ENCODE results near the gene METTL22. TPM values are rescaled to one million over a fixed set of nuclear protein-coding genes. Genes with fewer than 3 reads are reported as not detected.

Gene METTL22
- total and polyA plus RNA-seq, 8 donors, result 8.8 to 186 (median 23.4) TPM

DNA sequence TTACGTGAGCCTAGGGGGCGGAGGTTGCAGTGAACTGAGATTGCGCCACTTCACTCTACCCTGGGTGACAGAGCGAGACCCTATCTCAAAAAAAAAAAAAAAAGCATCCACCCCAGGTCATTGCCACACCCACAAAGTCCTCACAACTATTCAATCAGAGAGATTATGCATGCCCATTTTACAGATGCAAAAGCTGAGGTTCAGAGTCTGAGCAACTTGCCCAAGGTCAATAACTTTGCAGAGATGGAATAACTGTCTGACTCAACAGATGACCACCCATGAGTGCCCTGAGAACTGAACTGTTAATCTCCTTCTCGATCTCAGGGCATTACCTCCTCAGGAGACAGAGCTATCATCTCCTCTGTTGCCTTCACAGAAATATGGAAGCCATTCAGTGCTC, 25.7 kb upstream of the METTL22 start:
- H3K36me3 ChIP-seq, result no peaks in the 10 kb centered on the region
- peaks cover 6 to 22% (median 15%) of the 10 kb centered on the region in 4 donors for H3K9me3 ChIP-seq
- no peak for DNase-seq
- 77 to 92% (median 88%) methylated on average over 5 of the region's 5 CpGs for WGBS, 5 donors
- intact Hi-C loops (cut with DNase I; ENCODE audit: low total_unique reads), result no loop called here
- peaks cover 0 to 27% (median 13%) of the 10 kb centered on the region in 3 donors for H3K27me3 ChIP-seq
- no peaks in the 10 kb centered on the region for H3K4me1 ChIP-seq
- H3K27ac ChIP-seq, result no peak overlapping the region
- TF ChIP-seq, protein P1, sequence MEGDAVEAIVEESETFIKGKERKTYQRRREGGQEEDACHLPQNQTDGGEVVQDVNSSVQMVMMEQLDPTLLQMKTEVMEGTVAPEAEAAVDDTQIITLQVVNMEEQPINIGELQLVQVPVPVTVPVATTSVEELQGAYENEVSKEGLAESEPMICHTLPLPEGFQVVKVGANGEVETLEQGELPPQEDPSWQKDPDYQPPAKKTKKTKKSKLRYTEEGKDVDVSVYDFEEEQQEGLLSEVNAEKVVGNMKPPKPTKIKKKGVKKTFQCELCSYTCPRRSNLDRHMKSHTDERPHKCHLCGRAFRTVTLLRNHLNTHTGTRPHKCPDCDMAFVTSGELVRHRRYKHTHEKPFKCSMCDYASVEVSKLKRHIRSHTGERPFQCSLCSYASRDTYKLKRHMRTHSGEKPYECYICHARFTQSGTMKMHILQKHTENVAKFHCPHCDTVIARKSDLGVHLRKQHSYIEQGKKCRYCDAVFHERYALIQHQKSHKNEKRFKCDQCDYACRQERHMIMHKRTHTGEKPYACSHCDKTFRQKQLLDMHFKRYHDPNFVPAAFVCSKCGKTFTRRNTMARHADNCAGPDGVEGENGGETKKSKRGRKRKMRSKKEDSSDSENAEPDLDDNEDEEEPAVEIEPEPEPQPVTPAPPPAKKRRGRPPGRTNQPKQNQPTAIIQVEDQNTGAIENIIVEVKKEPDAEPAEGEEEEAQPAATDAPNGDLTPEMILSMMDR (IDR thresholded peaks at IDR 0.05), result no peak
- no peak for TF ChIP-seq EP300 (IDR thresholded peaks at IDR 0.05)
- TF ChIP-seq POLR2A (IDR thresholded peaks at IDR 0.05), result no peak
- no peak overlapping the region for H3K4me3 ChIP-seq

DNA sequence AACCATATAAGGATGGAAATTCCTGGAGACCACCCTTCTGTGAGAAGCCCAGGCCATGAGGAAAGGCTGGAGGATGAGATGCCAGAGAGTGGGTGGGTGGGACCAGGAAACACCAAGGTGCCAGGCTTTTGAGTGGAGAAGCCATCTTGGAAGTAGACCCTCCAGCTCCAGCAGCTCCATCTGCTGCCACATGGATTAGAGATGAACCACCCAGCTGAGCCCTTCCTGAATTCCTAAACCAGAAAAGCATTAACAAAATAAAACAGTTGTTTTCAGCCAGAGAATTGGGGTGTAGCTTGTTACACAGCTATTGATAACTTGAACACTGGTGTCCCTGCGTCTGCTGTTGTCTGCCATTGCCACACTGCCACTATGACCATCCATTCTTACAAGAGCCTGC, 24.9 kb upstream of the METTL22 start:
- TF ChIP-seq EP300 (IDR thresholded peaks at IDR 0.05) (no peak), POLR2A (IDR thresholded peaks at IDR 0.05) (no peak)
- TF ChIP-seq, protein P1 (IDR thresholded peaks at IDR 0.05), result no peak
- no peaks in the 10 kb centered on the region for H3K4me1 ChIP-seq
- H3K27me3 ChIP-seq, result peaks cover 0 to 19% (median 11%) of the 10 kb centered on the region in 3 donors
- no peaks in the 10 kb centered on the region for H3K36me3 ChIP-seq
- DNase-seq, result no peak
- WGBS, 5 donors, result 65 to 100% (median 96%) methylated on average over 1 of the region's 1 CpG
- H3K27ac ChIP-seq, result no peak overlapping the region
- no peak overlapping the region for H3K4me3 ChIP-seq
- intact Hi-C loops (cut with DNase I; ENCODE audit: low total_unique reads), result no loop called here
- H3K9me3 ChIP-seq, result peaks cover 6 to 23% (median 17%) of the 10 kb centered on the region in 4 donors

DNA sequence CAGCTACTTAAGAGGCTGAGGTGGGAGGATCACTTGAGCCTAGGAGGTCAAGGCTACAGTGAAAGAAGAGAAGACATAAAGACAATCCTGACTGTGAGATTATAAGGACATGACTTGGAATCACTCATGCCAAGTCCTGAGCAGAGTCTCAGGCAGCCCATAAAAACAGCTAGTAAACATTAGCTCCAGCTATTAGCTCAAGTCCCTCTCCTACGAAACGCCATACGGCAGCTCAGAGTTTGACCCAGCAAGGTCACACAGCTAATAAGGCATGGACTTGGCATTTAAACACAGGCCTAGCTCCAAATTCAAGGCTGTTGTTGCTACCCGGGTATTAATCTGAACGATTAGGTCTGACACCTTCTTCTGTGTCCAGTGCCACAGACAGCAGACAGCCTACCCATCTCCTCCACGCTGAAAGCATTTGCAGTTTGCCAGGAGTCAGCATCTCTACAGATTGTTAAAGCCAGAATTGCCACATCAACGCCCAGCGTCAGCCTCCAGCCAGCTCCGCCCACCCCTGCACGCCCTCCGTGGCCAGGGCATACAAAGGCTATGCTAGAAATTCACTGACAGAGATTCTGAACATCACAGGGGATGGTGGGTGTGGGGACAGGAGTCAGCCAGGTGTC, 21.2 kb upstream of the METTL22 start:
- WGBS, 5 donors, result 57 to 62% (median 59%) methylated on average over 11 of the region's 11 CpGs
- Histone ChIP-seq H3K27me3 (no peaks in the 10 kb centered on the region), H3K36me3 (no peaks in the 10 kb centered on the region), H3K4me3 (no peak overlapping the region), H3K27ac (no peak overlapping the region), H3K9me3 (peaks cover 6 to 21% (median 19%) of the 10 kb centered on the region in 4 donors), H3K4me1 (no peaks in the 10 kb centered on the region)
- no peak for TF ChIP-seq POLR2A (IDR thresholded peaks at IDR 0.05)
- TF ChIP-seq, protein P1 (IDR thresholded peaks at IDR 0.05), result no peak
- TF ChIP-seq POLR2AphosphoS5 (IDR thresholded peaks at IDR 0.05), result no peak
- TF ChIP-seq EP300 (IDR thresholded peaks at IDR 0.05), result no peak
- intact Hi-C loops (cut with DNase I; ENCODE audit: low total_unique reads), result no loop called here
- DNase-seq, result no peak

DNA sequence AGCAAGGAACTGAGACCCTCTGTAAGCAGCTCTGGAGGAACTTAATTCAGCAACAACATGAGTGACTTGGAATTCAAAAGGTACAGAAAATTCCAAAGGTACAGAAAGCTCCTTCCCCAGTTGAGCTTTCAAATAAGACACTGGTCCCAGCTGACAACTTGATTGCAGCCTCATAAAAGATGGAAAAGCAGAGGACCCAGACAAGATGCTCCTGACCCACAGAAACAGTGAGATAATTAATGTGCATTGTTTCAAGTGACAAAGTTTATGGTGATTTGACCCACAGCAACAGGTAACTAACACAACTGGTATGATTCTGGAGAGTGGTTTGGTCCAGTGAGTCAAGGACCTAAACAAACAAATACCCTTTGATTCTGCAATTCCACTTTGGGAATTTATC, 15.9 kb upstream of the METTL22 start:
- intact Hi-C loops (cut with DNase I; ENCODE audit: low total_unique reads), result no loop called here
- Histone ChIP-seq H3K4me3 (no peak overlapping the region), H3K4me1 (no peaks in the 10 kb centered on the region), H3K36me3 (no peaks in the 10 kb centered on the region), H3K9me3 (peaks cover 0 to 7% (median 3%) of the 10 kb centered on the region in 4 donors), H3K27me3 (peaks cover 0 to 8% (median 5%) of the 10 kb centered on the region in 3 donors), H3K27ac (no peak overlapping the region)
- no peak for DNase-seq
- TF ChIP-seq POLR2A (IDR thresholded peaks at IDR 0.05) (no peak), POLR2AphosphoS5 (IDR thresholded peaks at IDR 0.05) (no peak), EP300 (IDR thresholded peaks at IDR 0.05) (no peak)
- TF ChIP-seq, protein P1 (IDR thresholded peaks at IDR 0.05), result no peak
